Activated CD4-positive, alpha-beta memory T cell treated with anti-CD3 and anti-CD28 coated beads for 36 hours (primary cell): ENCODE measurements around the gene MORN1. TPM values are rescaled to one million over a fixed set of nuclear protein-coding genes. Genes with fewer than 3 reads are reported as not detected.
"Not testable (repeated sequence)": the region's sequence is repeated elsewhere in the genome, so short reads cannot be mapped to it uniquely, and the experiment has no call there.

Source experiments
- CTCF ChIA-PET: fragments of 350-600 bp; sonication (Branson Sonifier 250); formaldehyde crosslinking; loops from one replicate; lab custom pipeline; 2021; ENCODE audit warnings: antibody characterized with exemption, inconsistent platforms; lab: Charles Lee
- POLR2A ChIA-PET: fragments of 350-600 bp; sonication (Branson Sonifier 250); formaldehyde crosslinking; loops from one replicate; lab custom pipeline; 2021; ENCODE audit warnings: antibody characterized with exemption; lab: Charles Lee
- DNase-seq: peaks from one replicate; pipeline ENCODE4 v3.0.0-alpha.2; 2020
- H3K27ac Mint-ChIP-seq: one replicate; pipeline ENCODE4 v1.8.0; 2021; ENCODE audit warnings: mixed read lengths
- H3K27me3 Mint-ChIP-seq: one replicate; pipeline ENCODE4 v1.8.0; 2021; ENCODE audit warnings: mixed read lengths
- H3K36me3 Mint-ChIP-seq: one replicate; pipeline ENCODE4 v1.8.0; 2021; ENCODE audit warnings: mixed read lengths
- H3K4me1 Mint-ChIP-seq: one replicate; pipeline ENCODE4 v1.8.0; 2021; ENCODE audit warnings: low read depth, mixed read lengths
- H3K4me3 Mint-ChIP-seq: one replicate; pipeline ENCODE4 v1.8.0; 2021; ENCODE audit warnings: mild to moderate bottlenecking, mixed read lengths
- H3K9me3 Mint-ChIP-seq: one replicate; pipeline ENCODE4 v1.8.0; 2021; ENCODE audit warnings: mixed read lengths
- intact Hi-C: fragments of 100-400 bp; cut with micrococcal nuclease; formaldehyde crosslinking; loops from one replicate; pipeline ENCODE4 v1.15.1; 2023
- total RNA-seq, 2 experiments: library from RNA; stranded (reverse); gene quantifications; one replicate each; pipeline ENCODE4 v1.2.3, GENCODE V29; 2021

MORN1 gene
- total RNA-seq, 2 experiments from 2014 or later = 5.4 to 6.3 TPM

DNA sequence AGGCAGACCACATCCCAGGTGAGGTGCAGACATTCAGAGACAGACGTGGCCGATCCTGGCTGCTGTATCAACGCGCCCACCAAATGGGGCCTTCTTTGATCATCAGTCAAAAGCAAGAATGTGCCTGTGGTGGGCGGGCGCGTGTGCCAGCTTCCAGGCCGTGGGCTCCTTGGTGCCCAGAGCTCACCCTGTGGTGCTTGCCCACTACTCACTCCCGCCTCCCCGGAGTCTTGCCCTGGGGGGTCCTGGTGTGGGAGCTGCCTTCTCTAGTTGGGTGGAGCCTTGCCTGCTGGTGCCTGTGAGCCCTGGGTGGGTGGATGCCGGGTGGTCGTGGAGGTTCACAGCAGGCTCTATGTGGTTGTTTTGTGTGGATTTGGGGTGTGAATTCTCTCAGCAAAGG lies 92.7 kb downstream of the MORN1 start:
- peaks cover 12% of the 10 kb centered on the region for H3K36me3 Mint-ChIP-seq
- H3K4me3 Mint-ChIP-seq = no peak overlapping the region
- ChIA-PET CTCF (interaction anchor here (0.7 to 1.6 kb wide), 2 partner anchors 64 to 69 kb away, joined by 3 to 7 read pairs; no protein-coding TSS in a partner anchor), POLR2A (interaction anchor here (3.7 kb wide), 1 partner anchor 7 kb away, joined by 53 read pairs; no protein-coding TSS in a partner anchor)
- DNase-seq = no peak
- H3K4me1 Mint-ChIP-seq = peaks cover 75% of the 10 kb centered on the region
- no peaks in the 10 kb centered on the region for H3K9me3 Mint-ChIP-seq
- peak overlapping the region; percentile 98 for H3K27ac Mint-ChIP-seq
- H3K27me3 Mint-ChIP-seq = no peaks in the 10 kb centered on the region
- intact Hi-C loops = loop anchor here (10.0 kb wide), 1 partner anchor 384 kb away; the partner anchor contains the start of genes CALML6 and TMEM52

GRCh38 chr1:2297246-2298011 lies 93.9 kb downstream of the MORN1 start:
- ChIA-PET CTCF (interaction anchor here (1.3 kb wide), 1 partner anchor 14 kb away, joined by 3 read pairs; no protein-coding TSS in a partner anchor), POLR2A (no interaction called here)
- H3K9me3 Mint-ChIP-seq = no peaks in the 10 kb centered on the region
- H3K27me3 Mint-ChIP-seq = no peaks in the 10 kb centered on the region
- H3K4me1 Mint-ChIP-seq = peaks cover 82% of the 10 kb centered on the region
- no peak overlapping the region for H3K4me3 Mint-ChIP-seq
- peaks cover 5% of the 10 kb centered on the region for H3K36me3 Mint-ChIP-seq
- DNase-seq = no peak
- intact Hi-C loops = loop anchor here (10.0 kb wide), 1 partner anchor 383 kb away; the partner anchor contains the start of genes CALML6 and TMEM52
- H3K27ac Mint-ChIP-seq = no peak overlapping the region

DNA sequence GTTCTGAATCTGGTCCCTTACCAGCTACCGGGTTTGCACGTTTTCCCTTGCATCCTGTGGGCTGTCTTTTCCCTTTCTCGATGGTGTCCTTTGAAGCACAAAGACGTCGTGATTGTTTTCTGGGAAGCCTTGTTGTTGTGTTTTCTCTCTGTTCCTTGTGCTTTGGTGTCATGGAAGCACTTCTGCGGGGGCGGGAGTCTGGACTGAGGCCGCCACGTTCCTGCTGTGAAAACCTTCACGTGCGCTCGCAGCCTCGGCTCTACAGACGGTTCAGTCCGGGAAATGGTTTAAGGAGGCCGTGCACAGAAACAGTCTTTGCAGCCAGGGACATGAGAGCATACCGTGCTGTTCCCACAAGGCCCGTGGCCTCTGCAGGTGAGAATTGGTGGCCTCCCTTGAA lies 94.7 kb downstream of the MORN1 start:
- no peaks in the 10 kb centered on the region for H3K9me3 Mint-ChIP-seq
- peak overlapping the region; percentile 76 for H3K27ac Mint-ChIP-seq
- ChIA-PET CTCF (interaction anchor here (1.3 kb wide), 1 partner anchor 15 kb away, joined by 3 read pairs; no protein-coding TSS in a partner anchor), POLR2A (no interaction called here)
- peaks cover 5% of the 10 kb centered on the region for H3K36me3 Mint-ChIP-seq
- H3K4me1 Mint-ChIP-seq = peaks cover 85% of the 10 kb centered on the region
- intact Hi-C loops = loop anchor here (10.0 kb wide), 1 partner anchor 382 kb away; the partner anchor contains the start of genes CALML6 and TMEM52
- no peak overlapping the region for H3K4me3 Mint-ChIP-seq
- no peaks in the 10 kb centered on the region for H3K27me3 Mint-ChIP-seq
- no peak for DNase-seq

DNA sequence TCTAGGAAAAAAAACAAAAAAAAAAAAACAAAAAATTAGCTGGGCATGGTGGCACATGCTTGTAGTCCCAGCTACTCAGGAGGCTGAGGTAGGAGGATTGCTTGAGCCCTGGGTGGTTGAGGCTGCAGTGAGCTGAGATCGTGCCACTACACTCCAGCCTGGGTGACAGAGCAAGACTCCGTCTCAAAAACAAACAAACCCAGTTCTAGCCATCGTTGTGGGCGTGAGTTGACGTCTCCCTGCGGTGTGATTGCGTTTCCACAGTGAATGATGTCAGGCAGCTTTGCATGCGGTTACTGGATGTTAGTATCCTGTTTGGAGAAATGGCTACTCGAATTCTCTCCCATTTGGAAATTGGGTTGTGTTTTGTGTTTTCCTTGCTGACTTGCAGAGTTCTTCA lies 95.1 kb downstream of the MORN1 start:
- peaks cover 85% of the 10 kb centered on the region for H3K4me1 Mint-ChIP-seq
- H3K4me3 Mint-ChIP-seq, H3K9me3 Mint-ChIP-seq, H3K36me3 Mint-ChIP-seq, CTCF ChIA-PET, POLR2A ChIA-PET, H3K27me3 Mint-ChIP-seq: not testable (repeated sequence)
- intact Hi-C loops = loop anchor here (10.0 kb wide), 1 partner anchor 381 kb away; the partner anchor contains the start of genes CALML6 and TMEM52
- peak; percentile 52 for DNase-seq
- peak overlapping the region; percentile 76 for H3K27ac Mint-ChIP-seq

DNA sequence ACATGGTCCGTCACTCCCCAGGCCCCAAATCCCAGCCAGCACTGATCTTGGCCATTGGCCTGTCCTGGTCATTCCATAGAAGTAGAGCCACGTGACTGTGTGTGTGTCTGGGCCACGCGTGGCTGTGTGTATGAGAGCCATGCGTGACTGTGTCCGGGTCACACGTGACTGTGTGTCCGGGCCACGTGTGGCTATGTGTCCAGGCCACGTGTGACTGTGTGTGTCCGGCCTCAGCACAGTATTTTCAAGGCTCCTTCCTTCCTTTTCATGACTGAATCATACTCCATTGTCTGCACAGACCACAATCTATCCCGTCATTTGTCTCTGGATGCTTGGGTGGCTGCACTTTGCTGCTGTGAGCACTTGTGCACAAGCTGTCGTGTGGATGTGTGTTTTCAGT lies 95.8 kb downstream of the MORN1 start:
- Mint-ChIP-seq H3K4me1 (peaks cover 88% of the 10 kb centered on the region), H3K9me3 (no peaks in the 10 kb centered on the region), H3K27me3 (no peaks in the 10 kb centered on the region), H3K27ac (peak overlapping the region; percentile 33), H3K4me3 (no peak overlapping the region), H3K36me3 (peaks cover 5% of the 10 kb centered on the region)
- POLR2A ChIA-PET = no interaction called here
- CTCF ChIA-PET = no interaction called here
- no peak for DNase-seq
- intact Hi-C loops = loop anchor here (10.0 kb wide), 1 partner anchor 381 kb away; the partner anchor contains the start of genes CALML6 and TMEM52

DNA sequence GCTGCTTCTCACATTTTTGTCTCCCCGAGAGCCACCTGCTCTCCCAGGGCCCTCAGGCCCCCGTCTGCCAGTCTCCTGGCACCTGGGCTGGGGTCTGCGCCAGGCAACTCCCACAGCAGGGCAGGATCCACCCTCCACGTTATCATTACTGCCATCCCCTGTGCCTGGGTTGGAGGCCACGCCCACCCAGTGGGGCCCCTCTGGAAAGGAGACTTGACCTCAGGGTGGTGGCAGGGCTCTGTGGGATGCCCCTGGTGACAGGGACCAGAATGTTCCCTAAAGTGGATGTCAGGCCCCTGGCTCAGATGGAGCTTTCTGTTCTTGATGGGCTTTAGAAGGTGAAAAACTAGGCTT lies 96.7 kb downstream of the MORN1 start:
- H3K4me1 Mint-ChIP-seq = peaks cover 88% of the 10 kb centered on the region

DNA sequence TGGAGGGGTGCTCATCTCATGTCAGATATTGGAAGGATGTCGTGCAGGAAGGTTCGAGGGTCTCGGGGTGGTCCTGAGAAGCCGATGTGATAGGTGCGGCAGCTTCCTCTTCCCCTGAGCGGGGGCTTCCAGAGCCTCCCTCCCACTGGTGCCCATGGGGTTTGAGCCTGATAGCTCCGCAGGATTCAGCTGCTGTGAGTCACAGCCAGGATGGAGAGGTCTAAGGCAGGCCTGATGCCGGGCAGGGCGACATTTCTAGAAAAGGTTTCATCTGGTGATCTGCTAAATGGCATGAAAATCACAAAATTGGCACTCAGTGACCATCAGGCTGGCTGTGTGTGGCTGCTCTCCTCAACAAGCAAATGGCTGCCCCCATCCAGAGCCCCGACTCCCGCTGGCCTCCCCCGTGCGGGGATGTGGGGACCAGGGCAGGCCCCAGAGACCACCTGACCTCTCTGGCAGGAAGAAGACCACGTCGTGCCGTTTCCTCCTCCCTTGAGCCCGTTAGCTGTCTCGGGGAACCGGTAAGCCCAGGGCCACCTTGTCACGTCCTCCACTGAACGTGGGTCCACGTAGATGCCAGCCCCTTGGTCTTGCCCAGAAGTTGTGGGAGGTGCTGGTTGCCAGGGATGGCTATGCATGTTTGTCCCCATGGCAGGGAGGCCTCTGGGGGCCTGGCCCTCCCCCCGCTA lies 97.2 kb downstream of the MORN1 start:
- Mint-ChIP-seq H3K36me3 (peaks cover 5% of the 10 kb centered on the region), H3K27ac (peak overlapping the region; percentile 28), H3K27me3 (no peaks in the 10 kb centered on the region), H3K4me1 (peaks cover 88% of the 10 kb centered on the region), H3K4me3 (no peak overlapping the region), H3K9me3 (no peaks in the 10 kb centered on the region)
- ChIA-PET CTCF (no interaction called here), POLR2A (no interaction called here)
- no peak for DNase-seq
- intact Hi-C loops = loop anchor here (5.0 to 10.0 kb wide), 2 partner anchors 98 to 379 kb away; partner anchors contain the start of genes CALML6, MORN1, RER1 and TMEM52

More for the DNA sequence above, 96.7 kb downstream of the MORN1 start:
- intact Hi-C loops = loop anchor here (5.0 to 10.0 kb wide), 2 partner anchors 98 to 380 kb away; partner anchors contain the start of genes CALML6, MORN1, RER1 and TMEM52
- DNase-seq = no peak
- Mint-ChIP-seq H3K36me3 (peaks cover 5% of the 10 kb centered on the region), H3K27me3 (no peaks in the 10 kb centered on the region), H3K27ac (no peak overlapping the region), H3K9me3 (no peaks in the 10 kb centered on the region), H3K4me3 (no peak overlapping the region)
- ChIA-PET CTCF (no interaction called here), POLR2A (no interaction called here)

GRCh38 chr1:2292725-2293450 lies 98.5 kb downstream of the MORN1 start:
- no peaks in the 10 kb centered on the region for H3K27me3 Mint-ChIP-seq
- intact Hi-C loops = loop anchor here (5.0 to 10.0 kb wide), 2 partner anchors 99 to 378 kb away; partner anchors contain the start of genes CALML6, MORN1, RER1 and TMEM52
- no peak overlapping the region for H3K4me3 Mint-ChIP-seq
- DNase-seq = no peak
- H3K9me3 Mint-ChIP-seq = no peaks in the 10 kb centered on the region
- ChIA-PET POLR2A (interaction anchor here (3.1 kb wide), 1 partner anchor 8 kb away, joined by 53 read pairs; no protein-coding TSS in a partner anchor), CTCF (interaction anchor here (2.8 kb wide), 2 partner anchors 8 to 23 kb away, joined by 12 to 19 read pairs; no protein-coding TSS in a partner anchor)
- no peak overlapping the region for H3K27ac Mint-ChIP-seq
- H3K4me1 Mint-ChIP-seq = peaks cover 89% of the 10 kb centered on the region
- peaks cover 8% of the 10 kb centered on the region for H3K36me3 Mint-ChIP-seq

- Mint-ChIP-seq H3K27me3 (no peaks in the 10 kb centered on the region), H3K27ac (peak overlapping the region; percentile 96), H3K36me3 (peaks cover 6% of the 10 kb centered on the region), H3K4me1 (peaks cover 80% of the 10 kb centered on the region), H3K9me3 (no peaks in the 10 kb centered on the region), H3K4me3 (peak overlapping the region; percentile 45)
- ChIA-PET CTCF (interaction anchor here (0.8 to 2.8 kb wide), 5 partner anchors 9 to 97 kb away, joined by 3 to 19 read pairs (median 9); partner anchors contain the start of gene FAAP20), POLR2A (interaction anchor here (1.1 to 3.1 kb wide), 4 partner anchors 9 to 97 kb away, joined by 3 to 53 read pairs (median 12); partner anchors contain the start of genes FAAP20 and SKI)
- DNase-seq = no peak
- intact Hi-C loops = loop anchor here (5.0 to 10.0 kb wide), 2 partner anchors 101 to 377 kb away; partner anchors contain the start of genes CALML6, MORN1, RER1 and TMEM52
These were observed 99.8 kb downstream of the MORN1 start for GRCh38 chr1:2291577-2291976.

DNA sequence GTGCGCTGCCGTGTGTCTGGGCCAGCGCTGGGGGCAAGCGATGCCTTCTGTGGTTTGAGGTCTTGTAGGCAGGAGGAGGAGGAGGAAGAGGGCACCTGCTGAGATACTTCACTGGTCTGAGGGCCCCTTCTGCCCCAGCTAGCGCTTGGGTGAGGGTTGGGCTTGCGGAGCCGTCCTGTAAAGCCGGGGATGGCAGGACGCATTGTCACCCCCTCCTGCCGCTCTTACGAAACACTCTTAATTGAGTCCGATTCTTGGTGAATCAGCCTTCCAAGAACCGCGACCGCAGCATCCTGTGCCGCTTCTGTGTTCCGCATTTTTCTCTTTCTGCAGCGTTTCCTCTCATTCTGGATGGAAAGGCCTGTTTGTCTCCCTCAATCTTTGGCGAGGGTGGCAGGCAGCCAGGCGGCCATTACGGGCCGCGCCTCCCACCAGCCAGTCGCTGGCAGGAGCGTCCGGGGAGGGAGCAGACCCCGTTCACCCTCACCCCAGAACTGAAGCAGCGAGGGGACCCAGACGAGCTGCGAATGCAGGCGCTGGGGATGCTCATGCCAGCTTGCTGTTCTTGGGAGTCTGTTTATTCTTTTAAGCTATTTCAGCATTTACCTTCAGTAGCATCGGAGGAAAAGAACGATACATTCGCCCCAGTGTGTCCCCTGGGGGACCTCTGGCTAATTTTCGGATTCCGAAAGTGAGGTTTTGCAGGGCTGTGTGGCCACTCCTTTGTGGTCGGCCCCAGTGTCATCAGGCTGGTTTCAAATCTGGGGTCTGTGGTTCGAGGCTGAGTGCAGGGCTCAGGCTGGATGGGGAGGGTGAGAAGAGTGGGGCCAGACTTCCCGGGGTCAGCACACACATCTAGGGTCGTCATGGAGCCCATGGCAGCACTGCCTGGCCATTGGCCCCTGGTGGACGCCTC lies 100.5 kb downstream of the MORN1 start:
- peaks cover 4% of the 10 kb centered on the region for H3K36me3 Mint-ChIP-seq
- H3K27me3 Mint-ChIP-seq = no peaks in the 10 kb centered on the region
- peaks cover 81% of the 10 kb centered on the region for H3K4me1 Mint-ChIP-seq
- intact Hi-C loops = loop anchor here (1.0 to 10.0 kb wide), 5 partner anchors 9 to 376 kb away; partner anchors contain the start of genes CALML6, MORN1, RER1 and TMEM52
- H3K9me3 Mint-ChIP-seq = no peaks in the 10 kb centered on the region
- peak; percentile 94 for DNase-seq
- CTCF ChIA-PET = interaction anchor here (1.0 to 2.8 kb wide), 5 partner anchors 10 to 96 kb away, joined by 3 to 19 read pairs (median 9); partner anchors contain the start of gene FAAP20
- peak overlapping the region; percentile 70 for H3K4me3 Mint-ChIP-seq
- peak overlapping the region; percentile 96 for H3K27ac Mint-ChIP-seq
- POLR2A ChIA-PET = interaction anchor here (0.6 to 3.1 kb wide), 7 partner anchors 10 to 96 kb away, joined by 3 to 53 read pairs (median 5); partner anchors contain the start of genes FAAP20 and SKI
